ENCODE results near the gene ANO10.
A peak's percentile ranks its signal among the peaks of the same experiment; 100 is the strongest.
"Not testable (repeated sequence)": the region's sequence is repeated elsewhere in the genome, so short reads cannot be mapped to it uniquely, and the experiment has no call there.

Gene ANO10

GRCh38 chr3:43473244-43473643, 148.6 kb downstream of the ANO10 start:
- DNase-seq: no peak

GRCh38 chr3:43468133-43468532, 153.7 kb downstream of the ANO10 start:
- no peak for DNase-seq

GRCh38 chr3:43465109-43465508, 156.7 kb downstream of the ANO10 start:
- DNase-seq: no peak

- not testable (repeated sequence) for DNase-seq
These were observed 159.2 kb downstream of the ANO10 start for GRCh38 chr3:43462566-43462965.

- DNase-seq: no peak
These were observed 160.5 kb downstream of the ANO10 start for GRCh38 chr3:43461345-43461744.

GRCh38 chr3:43457038-43457437, 164.8 kb downstream of the ANO10 start:
- not testable (repeated sequence) for DNase-seq

- DNase-seq: peak; percentile 12 to 68 (median 40)
These were observed 166.6 kb downstream of the ANO10 start for GRCh38 chr3:43455233-43455632.

- no peak for DNase-seq
These were observed 167.8 kb downstream of the ANO10 start for GRCh38 chr3:43453981-43454380.

GRCh38 chr3:43451670-43452254, 170.0 kb downstream of the ANO10 start:
- DNase-seq: no peak

- no peak for DNase-seq
These were observed 173.7 kb downstream of the ANO10 start for GRCh38 chr3:43448098-43448497.

- DNase-seq: no peak
These were observed 176.0 kb downstream of the ANO10 start for GRCh38 chr3:43445820-43446219.

- no peak for DNase-seq
These were observed 178.9 kb downstream of the ANO10 start for GRCh38 chr3:43442872-43443395.

GRCh38 chr3:43436507-43437140, 185.2 kb downstream of the ANO10 start:
- DNase-seq: no peak

- no peak for DNase-seq
These were observed 186.1 kb downstream of the ANO10 start for GRCh38 chr3:43435706-43436105.

GRCh38 chr3:43434431-43434830, 187.4 kb downstream of the ANO10 start:
- no peak for DNase-seq

GRCh38 chr3:43432462-43432861, 189.3 kb downstream of the ANO10 start:
- DNase-seq: no peak

GRCh38 chr3:43426388-43426787, 195.4 kb downstream of the ANO10 start:
- no peak for DNase-seq

GRCh38 chr3:43425829-43426228, 196.0 kb downstream of the ANO10 start:
- DNase-seq: no peak

GRCh38 chr3:43423639-43424038, 198.2 kb downstream of the ANO10 start:
- DNase-seq: no peak

GRCh38 chr3:43423142-43423541, 198.7 kb downstream of the ANO10 start:
- no peak for DNase-seq

- no peak for DNase-seq
These were observed 203.1 kb downstream of the ANO10 start for GRCh38 chr3:43418601-43419272.

GRCh38 chr3:43417133-43417532, 204.7 kb downstream of the ANO10 start:
- no peak for DNase-seq

- DNase-seq: no peak
These were observed 206.7 kb downstream of the ANO10 start for GRCh38 chr3:43415088-43415487.

All from suppressor macrophage (primary cell).